Rectal smooth muscle tissue (tissue), 1 donor: Measurements from ENCODE around the gene SCFD2.
"Not testable (repeated sequence)": the region's sequence is repeated elsewhere in the genome, so short reads cannot be mapped to it uniquely, and the experiment has no call there.

ENCODE experiments used
- H3K27ac ChIP-seq: one replicate; pipeline ENCODE4 v1.7.0; 2013; ENCODE audit warnings: low read depth, low read length, inconsistent platforms
- H3K27me3 ChIP-seq: one replicate; pipeline ENCODE4 v1.7.0; 2013; ENCODE audit warnings: low read length; ENCODE audit not compliant: control insufficient read depth, insufficient read depth
- H3K36me3 ChIP-seq: one replicate; pipeline ENCODE4 v1.7.0; 2013; ENCODE audit warnings: low read length; ENCODE audit not compliant: control insufficient read depth, insufficient read depth
- H3K4me1 ChIP-seq: one replicate; pipeline ENCODE4 v1.7.0; 2013; ENCODE audit warnings: low read length; ENCODE audit not compliant: control insufficient read depth, insufficient read depth
- H3K4me3 ChIP-seq: one replicate; pipeline ENCODE4 v1.7.0; 2013; ENCODE audit warnings: low read length
- H3K9ac ChIP-seq: one replicate; pipeline ENCODE4 v1.7.0; 2013; ENCODE audit warnings: low read length

SCFD2 gene

DNA sequence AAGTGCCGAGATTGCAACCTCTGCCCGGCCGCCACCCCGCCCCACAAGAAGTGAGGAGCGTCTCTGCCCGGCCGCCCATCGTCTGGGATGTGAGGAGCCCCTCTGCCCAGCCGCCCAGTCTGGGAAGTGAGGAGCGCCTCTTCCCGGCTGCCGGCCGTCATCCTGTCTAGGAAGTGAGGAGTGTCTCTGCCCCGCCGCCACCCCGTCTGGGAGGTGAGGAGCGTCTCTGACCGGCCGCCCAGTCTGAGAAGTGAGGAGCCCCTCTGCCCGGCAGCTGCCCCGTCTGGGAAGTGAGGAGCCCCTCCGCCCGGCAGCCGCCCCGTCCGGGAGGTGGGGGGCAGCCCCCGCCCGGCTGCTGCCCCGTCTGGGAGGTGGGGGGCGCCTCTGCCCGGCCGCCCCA lies 226.6 kb downstream of the SCFD2 start:
- H3K36me3 ChIP-seq, H3K27me3 ChIP-seq, H3K4me1 ChIP-seq, H3K4me3 ChIP-seq, H3K27ac ChIP-seq, H3K9ac ChIP-seq: not testable (repeated sequence)

DNA sequence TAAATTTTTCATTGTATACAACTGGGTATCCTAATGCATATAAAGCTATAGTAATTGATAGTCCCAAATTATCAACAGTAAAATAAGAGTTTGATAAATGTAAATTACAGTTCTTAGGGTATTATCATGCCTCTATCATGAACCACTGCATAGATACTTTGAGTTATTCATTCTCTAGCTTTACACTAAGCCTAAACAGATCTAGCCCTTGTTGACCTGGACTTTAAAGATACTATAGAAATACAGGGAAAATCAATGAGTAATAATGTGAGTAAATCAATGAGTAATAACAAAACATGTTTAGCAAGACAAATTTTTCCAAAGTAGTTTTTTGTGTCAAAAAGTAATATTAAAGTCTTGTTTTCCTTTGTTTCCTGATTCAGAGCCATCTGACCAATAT lies 228.4 kb downstream of the SCFD2 start:
- Histone ChIP-seq H3K27ac (no peak overlapping the region), H3K4me1 (no peaks in the 10 kb centered on the region), H3K4me3 (no peak overlapping the region), H3K36me3 (no peaks in the 10 kb centered on the region), H3K27me3 (no peaks in the 10 kb centered on the region), H3K9ac (no peak overlapping the region)

DNA sequence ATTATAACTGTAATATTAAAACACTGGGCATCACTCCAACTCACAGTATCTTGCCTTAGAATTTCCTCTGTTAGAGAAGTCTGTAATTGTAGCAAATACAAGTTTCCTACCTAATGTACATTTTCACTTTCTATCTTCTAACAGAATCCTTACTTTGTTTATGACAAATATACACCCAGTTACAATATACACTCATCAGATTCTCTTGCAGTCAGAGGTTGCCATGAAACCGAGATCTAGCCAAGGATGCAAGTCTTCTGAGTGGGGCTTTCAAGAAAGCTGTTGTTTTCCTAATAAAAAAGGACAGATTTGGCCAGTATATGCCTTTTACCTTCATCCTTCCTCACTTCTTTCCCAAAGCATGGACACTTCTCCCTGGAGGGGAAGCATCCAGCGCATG lies 228.9 kb downstream of the SCFD2 start:
- Histone ChIP-seq H3K9ac (no peak overlapping the region), H3K36me3 (no peaks in the 10 kb centered on the region), H3K4me3 (no peak overlapping the region), H3K27ac (no peak overlapping the region), H3K27me3 (no peaks in the 10 kb centered on the region), H3K4me1 (no peaks in the 10 kb centered on the region)

DNA sequence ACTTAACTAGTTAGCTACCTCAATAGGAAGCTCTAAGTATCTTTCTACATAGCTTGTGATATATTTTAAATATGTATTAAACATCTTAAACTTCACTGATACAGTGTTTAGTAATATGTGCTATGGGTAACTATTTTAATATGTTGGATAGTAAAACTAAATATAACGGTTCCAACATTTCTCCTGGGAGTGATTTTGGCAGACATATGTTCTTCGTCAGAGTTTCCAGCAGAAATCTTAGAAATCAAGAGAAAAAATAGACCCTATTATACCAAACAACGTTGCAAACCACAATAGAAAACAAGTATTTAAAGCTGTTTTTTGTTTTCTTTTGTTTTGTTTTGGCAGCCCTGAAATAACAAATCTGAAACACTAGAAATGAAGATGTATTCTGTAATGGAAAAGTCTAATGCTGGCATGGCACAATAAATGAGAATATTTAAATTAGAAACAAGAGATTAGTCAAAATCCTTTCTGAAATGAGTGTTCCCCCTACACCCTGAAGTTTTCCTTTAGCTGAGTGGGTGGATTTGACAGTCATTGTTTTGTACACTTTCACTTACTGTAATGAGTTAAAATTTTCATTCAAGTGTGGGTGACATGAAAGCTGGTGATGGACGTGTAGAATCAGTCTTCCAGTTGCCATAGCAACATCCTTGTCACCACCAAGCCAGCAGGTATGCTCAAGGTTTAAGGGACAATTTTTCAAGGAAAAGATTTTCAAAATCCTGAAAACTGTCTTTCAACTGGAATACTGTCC lies 233.5 kb downstream of the SCFD2 start:
- Histone ChIP-seq H3K36me3 (no peaks in the 10 kb centered on the region), H3K27ac (no peak overlapping the region), H3K9ac (no peak overlapping the region), H3K27me3 (no peaks in the 10 kb centered on the region), H3K4me3 (no peak overlapping the region), H3K4me1 (no peaks in the 10 kb centered on the region)

DNA sequence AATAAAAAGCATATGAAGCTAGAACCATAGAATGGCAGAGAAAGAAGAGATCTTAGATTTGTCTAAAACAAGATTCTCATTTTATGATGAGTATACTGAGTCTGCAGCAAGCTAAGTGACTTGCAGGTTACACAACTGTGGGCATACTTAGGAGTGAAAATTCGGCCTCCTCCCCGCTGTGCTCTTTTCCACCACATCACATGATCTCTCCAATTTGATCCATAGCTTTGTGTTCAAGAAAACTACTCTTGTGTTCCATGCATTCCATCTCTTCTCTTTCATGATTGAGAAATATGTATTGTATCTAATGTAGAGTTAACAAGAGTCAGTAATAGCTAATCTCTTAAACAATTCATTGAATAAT lies 234.3 kb downstream of the SCFD2 start:
- no peak overlapping the region for H3K4me3 ChIP-seq
- H3K36me3 ChIP-seq = no peaks in the 10 kb centered on the region
- H3K27ac ChIP-seq = no peak overlapping the region
- no peaks in the 10 kb centered on the region for H3K27me3 ChIP-seq
- no peaks in the 10 kb centered on the region for H3K4me1 ChIP-seq
- H3K9ac ChIP-seq = no peak overlapping the region

DNA sequence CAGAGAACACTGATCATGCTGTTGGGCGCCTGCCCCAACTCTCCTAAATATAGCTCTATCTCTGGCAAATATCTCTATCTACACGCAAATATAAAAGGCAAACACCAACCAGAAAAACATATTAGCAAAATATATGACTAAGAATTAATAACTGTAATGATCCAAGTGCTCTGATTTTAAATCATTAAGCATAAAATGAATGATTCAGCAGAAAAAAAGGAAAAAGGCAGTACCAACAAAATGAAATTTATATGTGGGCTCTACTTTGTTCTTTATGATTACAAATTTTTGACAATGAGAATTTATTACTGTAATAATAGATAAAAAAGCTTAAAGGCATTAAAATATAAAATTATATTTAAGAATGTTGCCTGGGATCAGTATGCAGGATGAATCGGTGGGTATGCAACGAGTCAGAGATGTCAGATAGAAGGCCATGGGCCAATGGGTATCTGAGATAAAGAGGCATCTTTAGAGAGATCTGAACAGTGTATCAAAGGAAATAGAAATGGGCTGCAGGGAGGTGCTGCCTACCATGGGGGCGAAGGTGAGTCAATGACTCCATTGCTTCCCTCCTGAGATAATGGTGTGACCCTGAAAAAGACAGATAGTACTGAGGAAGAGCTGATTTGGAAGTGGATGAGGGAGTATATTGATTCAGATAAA lies 234.8 kb downstream of the SCFD2 start:
- Histone ChIP-seq H3K9ac (no peak overlapping the region), H3K4me1 (no peaks in the 10 kb centered on the region), H3K27me3 (no peaks in the 10 kb centered on the region), H3K4me3 (no peak overlapping the region), H3K27ac (no peak overlapping the region), H3K36me3 (no peaks in the 10 kb centered on the region)

DNA sequence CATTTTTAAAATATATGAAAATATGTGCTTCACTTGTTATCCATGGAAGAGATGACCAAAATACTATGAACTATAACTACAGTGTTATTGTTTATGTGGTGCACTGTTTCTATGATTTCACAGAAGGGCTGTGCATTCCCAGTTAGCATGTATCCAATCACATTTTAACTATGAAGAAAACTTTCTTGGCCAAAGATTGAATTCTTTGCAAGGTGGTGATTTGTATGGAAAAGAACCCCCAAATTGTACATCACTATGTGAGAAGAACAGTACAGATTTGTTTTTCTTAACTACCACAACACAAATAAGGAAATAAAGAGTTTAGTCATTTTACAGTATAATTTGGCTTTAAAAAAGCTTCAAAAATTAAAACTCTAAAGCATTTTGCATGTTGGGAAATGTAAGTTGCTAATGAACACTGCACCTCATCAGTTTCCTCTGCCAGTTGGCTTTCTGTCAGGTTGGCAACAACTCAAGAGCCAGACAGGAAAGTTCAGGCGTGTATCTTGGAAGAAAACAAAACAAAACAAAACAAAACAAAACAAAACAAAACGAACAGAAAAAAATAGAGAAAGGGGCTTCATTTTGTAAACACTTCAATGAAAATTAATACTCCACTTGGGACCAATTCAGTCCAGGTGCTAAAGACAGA lies 237.0 kb downstream of the SCFD2 start:
- Histone ChIP-seq H3K4me3 (no peak overlapping the region), H3K27ac (no peak overlapping the region), H3K9ac (no peak overlapping the region), H3K27me3 (no peaks in the 10 kb centered on the region), H3K36me3 (no peaks in the 10 kb centered on the region), H3K4me1 (no peaks in the 10 kb centered on the region)

DNA sequence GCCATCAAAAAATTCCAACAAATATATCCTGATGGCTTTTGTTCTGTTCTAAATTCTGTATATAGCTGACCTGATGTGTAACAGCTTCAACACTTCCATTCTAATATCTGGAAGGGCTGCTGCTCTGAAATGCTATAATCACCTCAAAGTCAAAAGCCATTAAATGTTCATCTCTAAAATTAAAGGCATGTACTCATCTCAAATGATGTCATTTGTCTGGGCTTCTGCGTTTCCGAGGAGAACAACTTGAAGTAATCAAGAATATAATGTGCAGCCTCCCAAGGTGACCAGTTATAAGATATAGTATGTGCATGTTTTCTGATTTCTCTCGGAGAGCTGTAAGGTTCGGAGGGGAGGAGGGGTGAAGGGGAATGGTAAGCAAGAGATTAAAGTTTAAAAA lies 237.6 kb downstream of the SCFD2 start:
- H3K4me1 ChIP-seq = no peaks in the 10 kb centered on the region
- H3K27ac ChIP-seq = no peak overlapping the region

DNA sequence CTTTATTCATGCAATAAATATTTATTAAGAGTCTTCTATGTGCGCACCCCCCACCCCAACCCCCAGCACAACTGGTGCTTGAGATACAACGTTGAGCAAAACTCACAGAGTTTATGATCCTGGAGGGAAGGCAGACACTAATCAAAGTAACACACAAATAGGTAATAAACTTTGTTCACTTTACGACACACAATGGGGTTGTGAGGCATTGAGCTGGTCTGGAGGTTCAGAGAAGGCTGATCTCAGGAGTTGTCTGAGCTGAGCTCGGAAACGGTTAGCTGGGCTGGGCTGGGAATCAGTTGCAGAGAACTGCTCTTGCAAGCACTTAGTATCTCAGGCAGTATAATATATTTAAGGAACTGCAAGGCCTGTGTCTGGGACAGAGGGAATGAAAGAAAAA lies 238.5 kb downstream of the SCFD2 start:
- Histone ChIP-seq H3K4me3 (no peak overlapping the region), H3K4me1 (no peaks in the 10 kb centered on the region), H3K36me3 (no peaks in the 10 kb centered on the region), H3K9ac (no peak overlapping the region), H3K27ac (no peak overlapping the region), H3K27me3 (no peaks in the 10 kb centered on the region)

More for the DNA sequence above, 237.6 kb downstream of the SCFD2 start:
- H3K36me3 ChIP-seq = no peaks in the 10 kb centered on the region
- no peak overlapping the region for H3K4me3 ChIP-seq
- no peaks in the 10 kb centered on the region for H3K27me3 ChIP-seq
- no peak overlapping the region for H3K9ac ChIP-seq

DNA sequence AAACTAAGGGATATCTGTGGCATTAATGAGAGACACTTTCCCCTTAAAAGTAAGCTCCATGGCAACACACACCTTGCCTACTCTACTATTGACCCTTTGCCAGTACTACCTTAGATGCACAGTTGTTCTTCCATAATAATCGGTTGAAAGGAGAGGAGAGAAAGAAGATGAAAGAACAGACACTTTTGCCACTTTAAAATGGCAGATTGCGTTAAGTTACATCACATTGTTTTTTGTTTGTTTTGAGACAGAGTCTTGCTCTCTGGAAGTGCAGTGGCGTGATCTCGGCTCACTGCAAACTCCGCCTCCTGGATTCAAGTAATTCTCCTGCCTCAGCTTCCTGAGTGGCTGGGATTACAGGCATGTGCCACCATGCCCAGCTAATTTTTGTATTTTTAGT lies 239.8 kb downstream of the SCFD2 start:
- no peak overlapping the region for H3K27ac ChIP-seq
- no peaks in the 10 kb centered on the region for H3K27me3 ChIP-seq
- H3K36me3 ChIP-seq = no peaks in the 10 kb centered on the region
- no peak overlapping the region for H3K9ac ChIP-seq
- H3K4me1 ChIP-seq = no peaks in the 10 kb centered on the region
- H3K4me3 ChIP-seq = no peak overlapping the region

DNA sequence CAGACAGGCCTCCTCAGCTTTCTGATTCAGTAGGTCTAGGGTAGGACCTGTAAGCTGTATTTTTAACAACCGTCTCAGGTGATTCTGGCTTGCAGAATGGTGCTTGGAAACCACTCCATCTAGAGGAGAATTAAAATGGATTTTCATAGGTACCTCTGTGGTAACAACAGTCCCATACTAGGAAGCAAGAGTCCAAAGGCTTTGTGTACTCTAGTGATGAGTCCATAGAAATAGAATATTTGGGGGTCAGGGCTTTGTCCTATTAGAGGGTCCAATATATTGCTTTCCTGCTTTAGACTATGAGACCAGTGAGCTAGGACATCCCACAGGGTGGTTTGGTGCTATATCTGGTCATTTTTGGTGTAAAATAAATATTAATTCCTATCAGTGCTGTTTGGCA lies 242.0 kb downstream of the SCFD2 start:
- Histone ChIP-seq H3K27ac (no peak overlapping the region), H3K4me3 (no peak overlapping the region), H3K4me1 (no peaks in the 10 kb centered on the region), H3K27me3 (no peaks in the 10 kb centered on the region), H3K36me3 (no peaks in the 10 kb centered on the region), H3K9ac (no peak overlapping the region)

DNA sequence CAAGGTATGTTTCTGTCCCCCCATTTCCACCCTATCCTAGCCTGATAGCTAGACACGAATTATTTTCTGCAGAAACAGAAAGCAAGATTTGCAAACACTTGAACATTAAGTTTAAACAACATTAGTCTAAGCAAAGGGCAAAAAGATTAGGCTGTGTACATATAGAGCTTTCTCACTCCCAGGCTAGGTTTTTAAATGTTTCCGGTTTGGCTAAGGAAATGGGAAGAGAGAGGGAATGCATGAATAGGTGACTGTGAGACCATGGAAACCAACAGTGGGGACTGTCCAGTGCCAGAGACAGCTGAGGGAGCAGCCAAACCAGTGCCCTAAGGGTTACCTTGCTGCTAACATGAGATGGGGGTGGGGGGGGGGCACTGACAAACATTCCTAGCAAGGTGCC lies 242.7 kb downstream of the SCFD2 start:
- H3K36me3 ChIP-seq = no peaks in the 10 kb centered on the region
- H3K27ac ChIP-seq = no peak overlapping the region
- no peak overlapping the region for H3K4me3 ChIP-seq
- H3K27me3 ChIP-seq = no peaks in the 10 kb centered on the region
- no peaks in the 10 kb centered on the region for H3K4me1 ChIP-seq
- no peak overlapping the region for H3K9ac ChIP-seq
